Body of pancreas (tissue), 4 donors: ENCODE measurements around the gene ZNF273. TPM values are rescaled to one million over a fixed set of nuclear protein-coding genes. Genes with fewer than 3 reads are reported as not detected.
A peak's percentile ranks its signal among the peaks of the same experiment; 100 is the strongest.

Experiments used
- ATAC-seq: fragments of 150-250 bp; one replicate; pipeline ENCODE4 v1.9.1; 2016
- DNase-seq, 4 donors: peaks; one replicate each; pipeline ENCODE4 v3.0.0-alpha.2; 2019
- H3K27ac ChIP-seq, 4 donors: fragments of 200-600 bp; sonication (generic); 1 replicate in 3 of 4; 2 replicates in 1 of 4; pipeline versions ENCODE4 v1.5.1 to v1.6.1; 2016 to 2019; ENCODE audit warnings: mild to moderate bottlenecking in 1 of 4, mixed read lengths in 1 of 4, moderate library complexity in 1 of 4
- H3K27me3 ChIP-seq, 2 donors: fragments of 200-600 bp; sonication (generic); one replicate each; pipeline ENCODE4 v1.6.0; 2016; ENCODE audit warnings: mild to moderate bottlenecking in 1 of 2
- H3K36me3 ChIP-seq, 2 donors: fragments of 200-600 bp; sonication (generic); replicated peaks in 1 of 2; 2 replicates each; pipeline ENCODE4 v1.5.1; 2016; ENCODE audit warnings: low read depth in 2 of 2; ENCODE audit not compliant: insufficient read depth in 1 of 2
- H3K4me1 ChIP-seq: fragments of 200-600 bp; sonication (generic); one replicate; pipeline ENCODE4 v1.6.0; 2016
- H3K4me3 ChIP-seq, 2 donors: fragments of 200-600 bp; sonication (generic); 1 replicate in 1 of 2; 2 replicates in 1 of 2; pipeline ENCODE4 v1.5.1; 2016 to 2019
- H3K9me3 ChIP-seq, 3 donors: fragments of 200-600 bp; sonication (generic); 1 replicate in 2 of 3; 2 replicates in 1 of 3; pipeline ENCODE4 v1.5.1; 2016
- CTCF ChIP-seq, 7 experiments: fragments of 450-650 bp in 4 of 7; fragments of 200-600 bp in 3 of 7; sonication (generic) in 3 of 7; IDR thresholded peaks; one replicate each; pipeline ENCODE4 v1.5.1; 2016 to 2019; ENCODE audit warnings: antibody characterized with exemption in 7 of 7
- POLR2A ChIP-seq, 3 donors: fragments of 450-650 bp; IDR thresholded peaks; one replicate each; pipeline ENCODE4 v1.6.1; 2016; ENCODE audit warnings: antibody characterized with exemption in 3 of 3, mild to moderate bottlenecking in 2 of 3
- WGBS, 2 donors: methylation state at CpG; one replicate each; pipeline ENCODE4 v1.1.5; 2017; 5-methylcytosine and 5-hydroxymethylcytosine counted together
- intact Hi-C: fragments of 100-400 bp; cut with DNase I; formaldehyde crosslinking; loops from one replicate; pipeline ENCODE4 v1.15.1; 2023
- total RNA-seq, 2 donors: library from RNA; depleted of rRNA; stranded (reverse); fragments of >200 nt; gene quantifications; one replicate each; pipeline ENCODE4 v1.1.0, GENCODE V29; 2016

ZNF273 gene
- total RNA-seq, 2 donors from 2014 or later = 4.2 to 19.4 TPM

GRCh38 chr7:64875658-64876406 is 27.2 kb upstream of the ZNF273 start:
- Histone ChIP-seq H3K27ac (no peak overlapping the region), H3K4me1 (peaks cover 7% of the 10 kb centered on the region), H3K4me3 (no peak overlapping the region), H3K36me3 (no peaks in the 10 kb centered on the region), H3K9me3 (no peaks in the 10 kb centered on the region), H3K27me3 (no peaks in the 10 kb centered on the region)
- no peak for ATAC-seq
- no peak for TF ChIP-seq CTCF (IDR thresholded peaks at IDR 0.05)
- TF ChIP-seq POLR2A (IDR thresholded peaks at IDR 0.05) = no peak
- intact Hi-C loops = no loop called here
- DNase-seq = no peak
- 75 to 82% methylated on average over 23 of the region's 23 CpGs for WGBS, 2 donors

- 15 to 62% methylated on average over 10 to 39 of the region's 39 CpGs for WGBS, 2 donors
- Histone ChIP-seq H3K4me1 (peaks cover 9% of the 10 kb centered on the region), H3K36me3 (no peaks in the 10 kb centered on the region), H3K27me3 (no peaks in the 10 kb centered on the region), H3K9me3 (no peaks in the 10 kb centered on the region), H3K4me3 (no peak overlapping the region), H3K27ac (no peak overlapping the region)
- TF ChIP-seq POLR2A (IDR thresholded peaks at IDR 0.05) (no peak), CTCF (IDR thresholded peaks at IDR 0.05) (no peak)
- ATAC-seq = peak; percentile 57
- intact Hi-C loops = no loop called here
- DNase-seq = peak; percentile 56 to 77 (median 60)
Observed at GRCh38 chr7:64876792-64877713, 26.0 kb upstream of the ZNF273 start.

- intact Hi-C loops = no loop called here
- Histone ChIP-seq H3K4me3 (no peak overlapping the region), H3K9me3 (no peaks in the 10 kb centered on the region), H3K36me3 (no peaks in the 10 kb centered on the region), H3K4me1 (peaks cover 16% of the 10 kb centered on the region), H3K27ac (no peak overlapping the region), H3K27me3 (no peaks in the 10 kb centered on the region)
- DNase-seq = no peak
- ATAC-seq = no peak
- TF ChIP-seq POLR2A (IDR thresholded peaks at IDR 0.05) = no peak
- no peak for TF ChIP-seq CTCF (IDR thresholded peaks at IDR 0.05)
- 64 to 84% methylated on average over 27 to 34 of the region's 34 CpGs for WGBS, 2 donors
Observed at GRCh38 chr7:64877714-64878610, 25.1 kb upstream of the ZNF273 start.

GRCh38 chr7:64878684-64879083 is 24.4 kb upstream of the ZNF273 start:
- Histone ChIP-seq H3K4me1 (peaks cover 16% of the 10 kb centered on the region), H3K9me3 (no peaks in the 10 kb centered on the region), H3K27me3 (no peaks in the 10 kb centered on the region), H3K4me3 (no peak overlapping the region), H3K36me3 (no peaks in the 10 kb centered on the region), H3K27ac (no peak overlapping the region)
- intact Hi-C loops = no loop called here
- ATAC-seq (no peak), DNase-seq (no peak)
- TF ChIP-seq POLR2A (IDR thresholded peaks at IDR 0.05) = no peak
- no peak for TF ChIP-seq CTCF (IDR thresholded peaks at IDR 0.05)
- WGBS, 2 donors = 80 to 84% methylated on average over 5 of the region's 5 CpGs
